ENCODE results near the gene SLC25A21.
"Not testable (repeated sequence)": the region's sequence is repeated elsewhere in the genome, so short reads cannot be mapped to it uniquely, and the experiment has no call there.

Gene SLC25A21

GRCh38 chr14:37172024-37172869, at the start of gene SLC25A21:
Gene SLC25A21, minus strand, starts transcription at chr14:37172606.
- DNase-seq = no peak

- DNase-seq = no peak
Observed at GRCh38 chr14:37221073-37221472, 48.7 kb upstream of the SLC25A21 start.

GRCh38 chr14:37215345-37215744, 42.9 kb upstream of the SLC25A21 start:
- DNase-seq = no peak

DNA sequence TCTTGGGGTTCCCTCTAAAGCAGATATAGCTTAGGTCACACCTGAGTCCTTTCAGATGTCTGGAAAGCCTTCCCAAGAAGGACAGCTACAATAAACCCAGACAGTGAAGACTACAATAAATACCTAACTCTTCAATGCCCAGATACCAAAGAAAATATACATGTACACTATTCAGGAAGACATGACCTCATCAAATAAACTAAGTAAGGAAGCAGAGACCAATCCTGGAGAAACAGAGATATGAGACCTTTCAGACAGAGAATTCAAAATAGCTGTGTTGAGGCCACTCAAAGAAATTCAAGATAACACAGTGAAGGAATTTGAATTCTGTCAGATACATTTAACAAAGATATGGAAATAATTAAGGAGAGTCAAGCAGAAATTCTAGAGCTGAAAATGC, 40.6 kb upstream of the SLC25A21 start:
- no peak for DNase-seq

- no peak for DNase-seq
Observed at GRCh38 chr14:37210448-37210847, 38.0 kb upstream of the SLC25A21 start.

- not testable (repeated sequence) for DNase-seq
Observed at GRCh38 chr14:37209617-37210016, 37.2 kb upstream of the SLC25A21 start.

GRCh38 chr14:37205623-37206605, 33.5 kb upstream of the SLC25A21 start:
- not testable (repeated sequence) for DNase-seq

DNA sequence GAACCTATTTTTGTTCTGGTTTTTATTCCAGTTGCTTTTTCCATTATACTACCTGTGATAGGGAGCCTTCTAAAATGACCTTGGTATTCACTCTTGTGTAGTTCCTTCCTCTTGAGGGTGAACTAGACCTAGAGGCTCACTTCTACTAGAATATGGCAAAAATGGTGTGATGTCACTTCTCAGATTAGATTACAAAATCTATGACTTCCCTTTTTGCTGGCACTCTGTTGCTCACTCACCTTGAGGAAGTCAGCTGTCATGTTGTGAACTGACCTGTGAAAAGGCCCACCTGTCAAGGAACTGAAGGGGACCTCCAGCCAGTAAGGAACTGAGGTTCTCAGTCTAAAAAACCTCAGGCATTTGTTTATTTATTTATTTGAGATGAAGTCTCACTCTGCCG, 31.0 kb upstream of the SLC25A21 start:
- no peak for DNase-seq

GRCh38 chr14:37202812-37203211, 30.4 kb upstream of the SLC25A21 start:
- DNase-seq = no peak

DNA sequence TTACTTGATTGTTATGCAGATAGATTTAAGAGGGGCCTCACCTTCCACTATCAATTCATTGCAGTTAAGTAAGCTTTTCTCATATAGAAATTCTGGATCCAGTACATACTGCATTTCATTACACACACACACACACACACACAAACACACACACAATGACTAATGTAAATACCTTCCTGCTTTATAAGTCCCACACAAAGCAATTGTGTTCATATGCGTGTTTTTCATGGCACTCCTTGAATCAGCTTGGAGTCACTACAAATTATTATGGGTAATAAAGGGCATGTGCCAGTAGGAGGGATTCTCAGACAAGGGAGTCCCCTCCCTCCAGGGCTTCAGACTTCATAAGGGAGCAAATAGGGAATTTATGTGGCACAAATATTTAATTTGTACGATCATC, 29.9 kb upstream of the SLC25A21 start:
- no peak for DNase-seq

DNA sequence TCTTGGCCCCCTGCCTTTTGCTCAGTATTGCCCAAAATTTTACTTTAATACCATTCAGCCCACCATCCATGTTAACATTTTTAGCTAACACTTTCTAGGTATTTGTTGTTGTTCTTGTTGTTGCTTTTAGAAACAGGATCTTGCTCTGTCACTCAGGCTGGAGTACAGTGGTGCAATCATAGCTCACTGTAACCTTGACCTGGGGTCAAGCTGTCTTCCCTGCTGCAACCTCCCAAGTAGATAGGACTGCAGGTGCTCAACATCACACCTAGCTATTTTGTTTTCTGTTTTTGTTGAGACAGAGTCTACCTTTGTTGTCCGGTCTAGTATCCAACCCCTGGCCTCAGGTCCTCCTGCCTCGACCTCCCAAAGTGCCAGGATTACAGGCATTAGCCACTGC, 29.3 kb upstream of the SLC25A21 start:
- no peak for DNase-seq

- no peak for DNase-seq
Observed at GRCh38 chr14:37198907-37199306, 26.5 kb upstream of the SLC25A21 start.

- no peak for DNase-seq
Observed at GRCh38 chr14:37198273-37198598, 25.8 kb upstream of the SLC25A21 start.

DNA sequence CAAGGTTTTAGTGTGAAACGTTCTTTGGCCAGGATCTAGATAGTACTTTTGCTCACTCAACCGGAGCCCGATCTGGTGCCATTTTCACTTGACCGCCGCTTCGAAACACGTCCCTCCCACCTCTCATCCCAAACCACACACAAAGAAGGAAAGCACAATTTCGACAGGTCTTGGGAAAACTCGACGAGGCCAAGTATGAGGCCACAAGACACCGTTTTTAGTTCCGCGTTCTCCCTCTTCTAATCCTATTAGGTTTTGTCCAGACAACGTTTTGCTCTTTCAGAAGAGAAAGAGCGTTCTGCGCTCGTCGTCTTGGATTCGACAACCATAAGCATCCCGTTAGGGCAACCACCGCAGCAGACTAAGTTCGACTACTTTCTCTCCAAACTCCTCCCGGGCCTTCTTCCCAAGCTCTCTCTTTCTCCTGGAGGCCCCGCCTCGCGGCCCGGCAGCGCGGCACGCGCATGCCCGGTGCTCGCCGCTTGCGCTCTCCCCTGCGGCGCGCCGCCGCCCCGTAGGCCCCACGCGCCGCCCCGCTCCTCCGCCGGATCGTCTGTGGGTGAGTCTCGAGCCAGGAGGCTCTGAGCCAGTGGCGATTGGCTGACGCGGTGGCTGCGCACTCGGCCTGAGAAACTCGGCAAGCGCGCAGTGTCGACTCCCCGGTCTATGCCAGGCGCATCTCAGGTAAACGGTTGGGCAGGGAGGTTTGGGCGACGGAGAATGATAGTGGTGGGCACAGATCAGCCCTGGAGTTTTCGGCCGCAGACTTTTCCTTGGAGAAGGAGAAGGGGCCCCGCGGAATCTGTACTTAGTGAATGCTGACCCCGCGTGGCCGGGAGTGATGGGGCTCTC, 25.2 kb upstream of the SLC25A21 start, which contains the start of gene MIPOL1:
Gene MIPOL1 (plus strand): TSS at position 517 of the 852 bp plus-strand sequence. CDS start 49,952 bp downstream, outside the sequence.
- no peak for DNase-seq

DNA sequence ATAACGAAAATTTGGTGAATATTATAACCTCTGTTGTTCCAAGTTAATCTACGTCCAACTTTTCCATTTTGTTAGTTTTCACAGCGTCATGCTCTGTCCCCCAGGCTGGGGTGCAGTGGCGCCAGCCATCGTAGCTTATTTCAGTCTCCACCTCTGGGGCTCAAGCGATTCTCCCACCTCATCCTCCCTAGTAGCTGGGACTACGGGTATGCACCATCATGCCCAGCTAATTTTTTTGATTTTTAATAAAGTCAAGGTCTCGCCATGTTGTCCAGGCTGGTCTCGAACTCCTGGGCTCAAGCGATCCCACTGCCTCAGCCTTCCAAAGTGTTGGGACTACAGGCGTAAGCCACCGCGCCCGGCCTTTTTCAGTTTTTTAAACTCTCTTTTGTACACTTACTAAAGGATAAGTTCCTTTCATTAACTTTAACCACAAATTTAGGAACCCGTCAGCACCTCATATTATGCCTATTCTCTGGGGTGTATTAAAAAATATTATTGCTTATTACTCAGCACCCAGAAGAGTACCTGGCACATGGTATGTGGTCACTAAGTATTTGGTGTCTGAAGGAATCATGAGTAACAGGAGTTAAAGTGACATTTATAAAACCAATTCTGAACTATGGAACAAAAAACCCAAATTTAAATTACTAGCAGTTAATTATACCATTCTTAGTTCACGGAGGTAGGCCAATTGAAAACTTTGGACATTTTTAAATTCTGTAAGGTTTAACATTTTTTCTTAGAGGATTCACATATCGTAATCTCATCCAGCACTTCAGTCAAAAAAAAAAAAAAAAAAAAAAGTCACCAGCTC, 24.4 kb upstream of the SLC25A21 start:
- no peak for DNase-seq

DNA sequence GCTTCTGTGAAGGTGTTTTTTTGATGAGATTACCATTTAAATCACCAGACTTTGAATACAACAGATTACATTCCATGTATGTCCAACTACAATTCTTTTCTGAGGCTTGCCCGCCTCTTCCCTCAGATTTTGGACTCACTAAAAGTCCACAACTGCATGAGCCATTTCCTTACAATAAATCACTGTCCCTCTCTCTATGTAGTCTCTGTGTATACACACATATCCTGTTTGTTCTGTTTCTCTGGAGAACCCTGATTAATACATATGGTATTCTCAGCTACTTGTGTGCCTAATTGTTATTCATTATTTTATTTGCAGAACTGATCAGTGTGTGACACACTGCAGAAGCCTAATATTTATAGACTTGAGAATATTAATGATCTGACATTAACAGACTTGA, 22.9 kb upstream of the SLC25A21 start:
- DNase-seq = no peak

DNA sequence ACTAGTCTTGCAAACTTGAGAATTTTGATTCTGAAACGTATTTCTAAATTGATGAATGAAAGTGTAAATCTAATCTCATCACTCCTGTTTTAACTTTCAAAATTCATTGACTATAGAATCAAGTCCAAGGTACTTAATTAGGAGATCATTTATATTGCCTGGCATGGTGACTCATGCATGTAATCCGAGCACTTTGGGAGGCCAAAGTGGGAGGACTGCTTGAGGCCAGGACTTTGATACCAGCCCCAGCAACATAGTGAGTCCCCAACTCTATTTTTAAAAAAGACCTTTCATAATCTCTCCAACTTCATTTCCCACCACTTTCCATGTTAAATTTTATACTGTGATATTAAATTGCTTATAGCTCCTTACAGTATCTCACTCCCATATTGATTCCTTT, 22.3 kb upstream of the SLC25A21 start:
- DNase-seq = no peak

- DNase-seq = not testable (repeated sequence)
Observed at GRCh38 chr14:37189733-37190132, 17.3 kb upstream of the SLC25A21 start.

GRCh38 chr14:37187840-37188577, 15.6 kb upstream of the SLC25A21 start:
- DNase-seq = not testable (repeated sequence)

DNA sequence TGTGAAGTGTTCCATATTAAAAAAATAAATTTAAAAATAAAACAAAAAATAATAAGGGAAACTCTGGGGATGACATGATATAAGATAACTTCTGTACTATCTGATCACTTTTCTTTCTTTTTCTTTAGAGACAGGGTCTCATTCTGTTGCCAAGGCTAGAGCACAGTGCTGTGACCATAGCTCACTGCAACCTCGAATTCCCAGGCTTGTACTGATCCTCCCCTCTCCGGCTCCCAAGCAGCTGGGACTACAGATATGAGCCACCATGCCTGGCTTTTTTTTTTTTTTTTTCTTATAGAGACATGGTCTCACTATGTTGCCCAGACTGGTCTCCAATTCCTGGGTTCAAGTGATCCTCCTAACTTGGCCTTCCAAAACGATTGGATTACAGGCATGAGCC, 14.9 kb upstream of the SLC25A21 start:
- DNase-seq = no peak

DNA sequence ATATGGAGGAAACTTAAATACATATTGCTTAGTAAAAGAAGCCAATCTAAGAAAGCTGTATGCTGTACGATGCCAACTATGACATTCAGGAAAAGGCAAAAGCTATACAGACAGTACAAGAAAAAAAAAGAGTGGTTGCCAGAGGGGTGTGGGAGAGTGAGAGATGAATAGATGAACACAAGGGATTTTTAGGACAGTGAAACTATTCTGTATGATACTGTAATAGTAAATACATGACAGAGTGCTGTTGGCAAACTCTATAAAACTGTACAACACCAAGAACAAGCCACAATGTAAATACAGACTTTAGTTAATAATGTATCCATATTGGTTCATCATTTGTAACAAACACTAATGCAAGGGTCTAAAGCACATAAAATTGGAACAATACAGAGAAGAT, 14.5 kb upstream of the SLC25A21 start:
- DNase-seq = no peak

All from cerebellar nuclear complex (tissue), 1 donor.